GM19239 (cell line): ENCODE measurements around the gene EEIG2.

Source experiments
- DNase-seq: peaks from one replicate; pipeline ENCODE4 v3.0.0; 2011; ENCODE audit warnings: low spot score; ENCODE audit not compliant: insufficient read length
- FAIRE-seq: peaks from 2 replicates; lab custom pipeline; 2011; peaks lifted over from hg19 to GRCh38; lab: Jason Lieb, UNC

The EEIG2 gene

DNA sequence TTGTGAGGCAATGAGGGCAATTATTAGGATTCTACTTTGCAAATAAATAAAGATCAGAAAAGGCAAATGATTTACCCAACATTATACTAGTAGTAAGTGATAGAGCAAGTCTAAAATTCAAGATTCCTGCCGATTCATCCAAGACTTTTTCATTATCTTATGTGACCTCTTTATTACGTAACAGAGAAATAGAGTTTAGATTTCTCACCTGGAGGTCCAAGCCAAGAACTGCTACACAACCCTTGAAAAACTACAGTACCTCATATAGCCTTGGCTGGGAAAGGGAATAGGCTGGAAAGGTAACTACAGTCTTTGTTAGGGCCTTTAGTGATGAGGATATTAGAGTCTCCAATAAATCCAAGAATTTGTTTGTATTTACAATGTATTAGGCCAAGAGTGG, 13.3 kb downstream of the EEIG2 start:
- no peak for DNase-seq
- no peak for FAIRE-seq

- FAIRE-seq (no peak), DNase-seq (no peak)
Measured at GRCh38 chr1:108574008-108574407, 14.1 kb downstream of the EEIG2 start.

GRCh38 chr1:108575375-108575774, 15.5 kb downstream of the EEIG2 start:
- no peak for FAIRE-seq
- DNase-seq, result no peak

GRCh38 chr1:108583757-108584427, 24.0 kb downstream of the EEIG2 start:
- DNase-seq, result no peak

DNA sequence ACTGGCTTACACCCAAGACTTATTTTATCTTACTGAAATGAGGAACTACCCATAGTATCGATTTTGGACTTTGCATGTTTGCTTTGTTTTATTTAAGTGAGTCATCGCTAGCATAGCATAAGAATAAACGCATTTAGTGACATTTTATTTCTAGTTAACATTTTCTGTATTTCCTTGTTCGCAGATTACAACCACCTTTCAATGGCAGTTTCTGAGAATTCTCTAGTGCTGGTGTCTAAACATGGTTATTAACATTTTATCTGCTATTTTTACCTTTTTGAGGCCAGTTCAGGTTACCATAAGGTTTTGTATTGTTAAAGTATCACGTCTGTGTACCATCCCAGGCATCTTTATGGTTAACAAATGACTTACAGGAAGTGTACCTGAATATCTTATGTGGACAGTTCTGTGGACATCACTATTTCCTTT, 24.5 kb downstream of the EEIG2 start:
- no peak for DNase-seq
- FAIRE-seq, result no peak

More at GRCh38 chr1:108583757-108584427, 24.0 kb downstream of the EEIG2 start:
- no peak for FAIRE-seq

GRCh38 chr1:108585313-108585712, 25.4 kb downstream of the EEIG2 start:
- no peak for FAIRE-seq
- no peak for DNase-seq

DNA sequence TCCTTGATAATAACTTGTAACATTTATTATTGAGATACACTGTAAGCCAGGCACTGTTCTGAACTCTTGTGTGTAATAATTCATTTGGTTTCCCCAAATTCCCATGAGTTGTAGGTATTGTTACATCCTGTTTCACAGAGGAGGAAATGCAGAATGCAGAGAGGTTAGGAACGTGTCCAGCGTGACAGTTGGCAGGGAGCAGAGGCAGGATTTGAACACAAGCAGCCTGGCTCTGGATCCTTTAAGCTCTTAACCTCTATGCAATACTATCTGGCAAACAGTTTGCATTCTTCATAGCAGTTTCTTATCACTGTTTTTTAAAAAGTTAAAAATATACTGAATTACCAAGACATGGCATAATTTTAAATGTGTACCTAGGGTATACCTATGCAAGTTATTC, 30.5 kb downstream of the EEIG2 start:
- FAIRE-seq (no peak), DNase-seq (no peak)

DNA sequence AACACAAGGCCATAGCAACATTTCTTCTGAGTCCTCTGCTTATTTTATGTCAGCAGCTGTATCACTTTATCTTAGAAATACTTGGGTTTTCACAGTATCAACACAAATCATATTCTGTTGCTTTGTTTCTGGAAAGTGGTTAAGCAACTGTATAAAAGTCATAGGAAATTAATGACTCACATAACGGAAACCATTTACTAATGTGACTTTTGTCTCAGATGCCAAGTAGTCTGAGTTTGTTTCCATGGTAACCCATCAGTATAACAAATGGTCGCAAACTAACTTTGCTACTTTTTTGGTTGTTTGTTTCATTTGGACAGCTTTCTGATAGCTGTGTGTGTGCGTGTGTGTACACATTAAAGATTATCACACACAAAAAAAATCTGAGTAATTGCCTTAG, 31.1 kb downstream of the EEIG2 start:
- FAIRE-seq (no peak), DNase-seq (no peak)

DNA sequence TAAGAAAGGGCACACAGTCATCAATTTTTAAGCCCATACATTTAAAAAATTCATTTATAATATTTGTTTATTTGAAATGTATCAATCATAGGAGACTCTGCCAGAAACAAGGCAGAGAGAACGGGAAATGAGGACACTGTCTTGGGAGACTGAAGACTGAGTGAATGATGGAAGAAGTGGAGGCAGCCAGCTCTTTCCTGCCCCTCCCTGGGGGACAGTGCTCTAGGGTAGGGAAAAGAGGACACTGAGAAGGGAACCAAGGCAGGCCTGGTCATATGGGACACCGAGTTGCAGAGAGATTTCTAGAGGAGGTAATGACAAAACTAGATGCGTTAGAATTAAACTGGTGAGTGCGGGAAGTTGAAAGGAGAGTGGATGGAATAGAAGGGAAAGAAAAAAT, 31.6 kb downstream of the EEIG2 start:
- FAIRE-seq, result no peak

GRCh38 chr1:108592030-108592759, 32.3 kb downstream of the EEIG2 start:
- no peak for DNase-seq
- FAIRE-seq, result no peak

More for the DNA sequence above, 31.6 kb downstream of the EEIG2 start:
- DNase-seq, result no peak

DNA sequence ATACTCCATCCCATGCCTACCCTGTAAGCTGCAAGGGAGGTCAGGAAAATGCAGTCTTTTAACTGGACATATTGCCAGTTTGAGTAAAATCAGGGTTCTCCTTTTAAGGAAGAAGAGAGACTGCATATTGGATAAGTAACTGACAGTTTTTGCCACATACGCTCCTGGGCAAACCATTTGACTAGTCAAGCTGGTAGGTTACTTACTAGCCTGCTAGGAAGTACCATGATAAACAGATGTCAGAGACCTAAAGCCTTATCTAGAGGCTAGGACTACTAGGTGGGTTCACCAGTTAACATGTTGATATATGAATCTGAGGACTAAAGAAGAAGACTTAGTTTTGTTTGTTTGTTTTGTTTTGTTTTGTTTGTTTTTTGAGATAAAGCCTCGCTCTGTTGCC, 33.5 kb downstream of the EEIG2 start:
- FAIRE-seq, result no peak
- no peak for DNase-seq

DNA sequence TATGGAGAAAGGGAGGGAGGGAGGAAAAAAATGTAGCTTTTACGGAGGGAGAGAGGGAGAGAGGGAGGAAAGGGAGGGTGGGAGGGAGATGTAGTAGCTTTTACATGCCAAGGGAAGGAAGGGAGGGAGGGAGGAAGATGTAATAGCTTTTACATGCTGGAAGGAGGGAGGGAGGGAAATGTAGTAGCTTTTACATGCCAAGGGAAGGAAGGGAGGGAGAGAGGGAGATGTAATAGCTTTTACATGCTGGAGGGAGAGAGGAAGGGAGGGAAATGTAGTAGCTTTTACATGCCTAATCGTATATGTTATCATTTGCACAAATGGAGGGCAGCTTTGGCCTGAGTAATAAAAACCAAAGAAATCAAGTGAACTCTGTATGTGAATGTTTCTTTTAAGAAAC, 35.6 kb downstream of the EEIG2 start:
- FAIRE-seq, result no peak
- DNase-seq, result no peak

- no peak for DNase-seq
- FAIRE-seq, result no peak
Measured at GRCh38 chr1:108597041-108597440, 37.1 kb downstream of the EEIG2 start.

- DNase-seq, result no peak
- no peak for FAIRE-seq
Measured at GRCh38 chr1:108598340-108598739, 38.4 kb downstream of the EEIG2 start.

GRCh38 chr1:108600504-108600903, 40.6 kb downstream of the EEIG2 start:
- DNase-seq, result no peak
- no peak for FAIRE-seq

- FAIRE-seq (no peak), DNase-seq (no peak)
Measured at GRCh38 chr1:108601708-108602410, 42.0 kb downstream of the EEIG2 start.

GRCh38 chr1:108605633-108606032, 45.7 kb downstream of the EEIG2 start:
- DNase-seq (no peak), FAIRE-seq (no peak)

- FAIRE-seq (no peak), DNase-seq (no peak)
Measured at GRCh38 chr1:108606478-108606877, 46.6 kb downstream of the EEIG2 start.

GRCh38 chr1:108609483-108610049, 49.7 kb downstream of the EEIG2 start:
- DNase-seq (no peak), FAIRE-seq (no peak)
